ENCODE measurements around the gene MAFG.

MAFG gene

GRCh38 chr17:81922566-81923301 lies 4.8 kb downstream of the MAFG start:
- Histone ChIP-seq H3K27me3 (ENCODE audit: insufficient read depth, low read length, poor library complexity, severe bottlenecking) (no peaks in the 10 kb centered on the region), H3K79me2 (ENCODE audit: insufficient read depth, low read length) (peaks cover 49% of the 10 kb centered on the region), H3K9me2 (replicated peaks; ENCODE audit: low read depth, low read length) (no peaks in the 10 kb centered on the region), H3K4me3 (ENCODE audit: low read length, poor library complexity, severe bottlenecking) (no peak overlapping the region), H4K20me1 (ENCODE audit: insufficient read depth, low read length, poor library complexity, severe bottlenecking) (peaks cover 17% of the 10 kb centered on the region), H2AFZ (ENCODE audit: low read length) (no peak overlapping the region), H3K4me1 (ENCODE audit: insufficient read depth, low read length, poor library complexity, severe bottlenecking) (peaks cover 22% of the 10 kb centered on the region), H3K36me3 (ENCODE audit: insufficient read depth, low read length) (0 out of 2 replicates have a peak, but pooled peaks cover 4% of the 10 kb centered on the region), H3K4me2 (ENCODE audit: low read depth, low read length, poor library complexity, severe bottlenecking) (no peak overlapping the region), H3K9ac (ENCODE audit: low read depth, low read length, poor library complexity, severe bottlenecking) (no peak overlapping the region), H3K9me3 (ENCODE audit: insufficient read depth, low read depth, low read length) (no peaks in the 10 kb centered on the region), H3F3A (ENCODE audit: low read depth) (no peaks in the 10 kb centered on the region)
- TF ChIP-seq EZH2phosphoT487 (IDR thresholded peaks at IDR 0.05; ENCODE audit: borderline replicate concordance): no peak
- TF ChIP-seq CTCF (conservative IDR thresholded peaks at IDR 0.05; ENCODE audit: low read length): no peak

- H4K20me1 ChIP-seq (ENCODE audit: insufficient read depth, low read length, poor library complexity, severe bottlenecking): peaks cover 19% of the 10 kb centered on the region
- peaks cover 55% of the 10 kb centered on the region for H3K79me2 ChIP-seq (ENCODE audit: insufficient read depth, low read length)
- TF ChIP-seq CTCF (conservative IDR thresholded peaks at IDR 0.05; ENCODE audit: low read length) (no peak), EZH2phosphoT487 (IDR thresholded peaks at IDR 0.05; ENCODE audit: borderline replicate concordance) (no peak)
- H3K9me3 ChIP-seq (ENCODE audit: insufficient read depth, low read depth, low read length): no peaks in the 10 kb centered on the region
- no peaks in the 10 kb centered on the region for H3F3A ChIP-seq (ENCODE audit: low read depth)
- no peaks in the 10 kb centered on the region for H3K27me3 ChIP-seq (ENCODE audit: insufficient read depth, low read length, poor library complexity, severe bottlenecking)
- H3K4me1 ChIP-seq (ENCODE audit: insufficient read depth, low read length, poor library complexity, severe bottlenecking): peaks cover 24% of the 10 kb centered on the region
- H3K9me2 ChIP-seq (replicated peaks; ENCODE audit: low read depth, low read length): no peaks in the 10 kb centered on the region
- no peak overlapping the region for H2AFZ ChIP-seq (ENCODE audit: low read length)
- no peak overlapping the region for H3K4me2 ChIP-seq (ENCODE audit: low read depth, low read length, poor library complexity, severe bottlenecking)
- 0 out of 2 replicates have a peak, but pooled peaks cover 4% of the 10 kb centered on the region for H3K36me3 ChIP-seq (ENCODE audit: insufficient read depth, low read length)
- H3K4me3 ChIP-seq (ENCODE audit: low read length, poor library complexity, severe bottlenecking): no peak overlapping the region
- no peak overlapping the region for H3K9ac ChIP-seq (ENCODE audit: low read depth, low read length, poor library complexity, severe bottlenecking)
Measured at GRCh38 chr17:81921996-81922565, 5.5 kb downstream of the MAFG start.

- Histone ChIP-seq H3K4me1 (ENCODE audit: insufficient read depth, low read length, poor library complexity, severe bottlenecking) (peaks cover 27% of the 10 kb centered on the region), H3K36me3 (ENCODE audit: insufficient read depth, low read length) (0 out of 2 replicates have a peak, but pooled peaks cover 4% of the 10 kb centered on the region)
Measured at GRCh38 chr17:81921537-81921862, 6.0 kb downstream of the MAFG start.

More at GRCh38 chr17:81921537-81921862, 6.0 kb downstream of the MAFG start:
- Histone ChIP-seq H3K4me3 (ENCODE audit: low read length, poor library complexity, severe bottlenecking) (no peak overlapping the region), H2AFZ (ENCODE audit: low read length) (no peak overlapping the region), H3K79me2 (ENCODE audit: insufficient read depth, low read length) (peaks cover 55% of the 10 kb centered on the region), H3K27me3 (ENCODE audit: insufficient read depth, low read length, poor library complexity, severe bottlenecking) (no peaks in the 10 kb centered on the region), H3K9me2 (replicated peaks; ENCODE audit: low read depth, low read length) (no peaks in the 10 kb centered on the region), H4K20me1 (ENCODE audit: insufficient read depth, low read length, poor library complexity, severe bottlenecking) (peaks cover 24% of the 10 kb centered on the region), H3K9me3 (ENCODE audit: insufficient read depth, low read depth, low read length) (no peaks in the 10 kb centered on the region), H3K9ac (ENCODE audit: low read depth, low read length, poor library complexity, severe bottlenecking) (no peak overlapping the region), H3F3A (ENCODE audit: low read depth) (no peaks in the 10 kb centered on the region), H3K4me2 (ENCODE audit: low read depth, low read length, poor library complexity, severe bottlenecking) (no peak overlapping the region)
- TF ChIP-seq EZH2phosphoT487 (IDR thresholded peaks at IDR 0.05; ENCODE audit: borderline replicate concordance) (no peak), CTCF (conservative IDR thresholded peaks at IDR 0.05; ENCODE audit: low read length) (no peak)
